ENCODE results near the gene TRPC4AP.

Gene TRPC4AP

GRCh38 chr20:35039146-35039545 lies 53.5 kb downstream of the TRPC4AP start:
- Histone ChIP-seq H3K9ac (ENCODE audit: low read depth in 1 of 2, low read length in 2 of 2) (no peak overlapping the region), H3K4me1 (ENCODE audit: control insufficient read depth in 1 of 2, insufficient read depth in 2 of 2, low read length in 2 of 2) (peaks cover 6 to 17% of the 10 kb centered on the region in 2 donors), H3K27ac (ENCODE audit: low read depth, low read length) (no peak overlapping the region), H3K9me3 (ENCODE audit: control insufficient read depth in 1 of 2, low read length in 2 of 2) (no peaks in the 10 kb centered on the region), H3K36me3 (ENCODE audit: control insufficient read depth in 1 of 2, insufficient read depth in 2 of 2, low read length in 2 of 2) (peaks cover 18 to 30% of the 10 kb centered on the region in 2 donors), H3K27me3 (ENCODE audit: control insufficient read depth in 1 of 2, insufficient read depth in 2 of 2, low read length in 2 of 2) (no peaks in the 10 kb centered on the region), H3K4me3 (ENCODE audit: low read depth in 1 of 2, low read length in 2 of 2) (no peak overlapping the region)

GRCh38 chr20:35034145-35034544 lies 58.5 kb downstream of the TRPC4AP start:
- Histone ChIP-seq H3K4me3 (ENCODE audit: low read depth in 1 of 2, low read length in 2 of 2) (no peak overlapping the region), H3K9ac (ENCODE audit: low read depth in 1 of 2, low read length in 2 of 2) (no peak overlapping the region), H3K4me1 (ENCODE audit: control insufficient read depth in 1 of 2, insufficient read depth in 2 of 2, low read length in 2 of 2) (peaks cover 0 to 1% of the 10 kb centered on the region in 2 donors), H3K36me3 (ENCODE audit: control insufficient read depth in 1 of 2, insufficient read depth in 2 of 2, low read length in 2 of 2) (peaks cover 29 to 42% of the 10 kb centered on the region in 2 donors), H3K27me3 (ENCODE audit: control insufficient read depth in 1 of 2, insufficient read depth in 2 of 2, low read length in 2 of 2) (no peaks in the 10 kb centered on the region), H3K27ac (ENCODE audit: low read depth, low read length) (no peak overlapping the region), H3K9me3 (ENCODE audit: control insufficient read depth in 1 of 2, low read length in 2 of 2) (no peaks in the 10 kb centered on the region)

- Histone ChIP-seq H3K36me3 (ENCODE audit: control insufficient read depth in 1 of 2, insufficient read depth in 2 of 2, low read length in 2 of 2) (peaks cover 28 to 37% of the 10 kb centered on the region in 2 donors), H3K27me3 (ENCODE audit: control insufficient read depth in 1 of 2, insufficient read depth in 2 of 2, low read length in 2 of 2) (no peaks in the 10 kb centered on the region), H3K9me3 (ENCODE audit: control insufficient read depth in 1 of 2, low read length in 2 of 2) (no peaks in the 10 kb centered on the region), H3K4me1 (ENCODE audit: control insufficient read depth in 1 of 2, insufficient read depth in 2 of 2, low read length in 2 of 2) (no peaks in the 10 kb centered on the region), H3K27ac (ENCODE audit: low read depth, low read length) (no peak overlapping the region), H3K9ac (ENCODE audit: low read depth in 1 of 2, low read length in 2 of 2) (no peak overlapping the region), H3K4me3 (ENCODE audit: low read depth in 1 of 2, low read length in 2 of 2) (no peak overlapping the region)
These were observed 62.5 kb downstream of the TRPC4AP start for GRCh38 chr20:35030136-35030535.

GRCh38 chr20:35027301-35027700 lies 65.3 kb downstream of the TRPC4AP start:
- Histone ChIP-seq H3K36me3 (ENCODE audit: control insufficient read depth in 1 of 2, insufficient read depth in 2 of 2, low read length in 2 of 2) (peaks cover 20 to 35% of the 10 kb centered on the region in 2 donors), H3K4me1 (ENCODE audit: control insufficient read depth in 1 of 2, insufficient read depth in 2 of 2, low read length in 2 of 2) (no peaks in the 10 kb centered on the region), H3K9ac (ENCODE audit: low read depth in 1 of 2, low read length in 2 of 2) (no peak overlapping the region)

GRCh38 chr20:35025116-35025515 lies 67.5 kb downstream of the TRPC4AP start:
- no peaks in the 10 kb centered on the region for H3K27me3 ChIP-seq (ENCODE audit: control insufficient read depth in 1 of 2, insufficient read depth in 2 of 2, low read length in 2 of 2)
- H3K36me3 ChIP-seq (ENCODE audit: control insufficient read depth in 1 of 2, insufficient read depth in 2 of 2, low read length in 2 of 2) = peaks cover 23 to 50% of the 10 kb centered on the region in 2 donors

More at GRCh38 chr20:35027301-35027700, 65.3 kb downstream of the TRPC4AP start:
- Histone ChIP-seq H3K27ac (ENCODE audit: low read depth, low read length) (no peak overlapping the region), H3K4me3 (ENCODE audit: low read depth in 1 of 2, low read length in 2 of 2) (no peak overlapping the region), H3K9me3 (ENCODE audit: control insufficient read depth in 1 of 2, low read length in 2 of 2) (no peaks in the 10 kb centered on the region), H3K27me3 (ENCODE audit: control insufficient read depth in 1 of 2, insufficient read depth in 2 of 2, low read length in 2 of 2) (no peaks in the 10 kb centered on the region)

GRCh38 chr20:35023624-35024023 lies 69.0 kb downstream of the TRPC4AP start:
- no peaks in the 10 kb centered on the region for H3K9me3 ChIP-seq (ENCODE audit: control insufficient read depth in 1 of 2, low read length in 2 of 2)
- H3K36me3 ChIP-seq (ENCODE audit: control insufficient read depth in 1 of 2, insufficient read depth in 2 of 2, low read length in 2 of 2) = peaks cover 36 to 57% of the 10 kb centered on the region in 2 donors
- H3K4me3 ChIP-seq (ENCODE audit: low read depth in 1 of 2, low read length in 2 of 2) = no peak overlapping the region
- H3K4me1 ChIP-seq (ENCODE audit: control insufficient read depth in 1 of 2, insufficient read depth in 2 of 2, low read length in 2 of 2) = no peaks in the 10 kb centered on the region
- H3K9ac ChIP-seq (ENCODE audit: low read depth in 1 of 2, low read length in 2 of 2) = no peak overlapping the region
- no peaks in the 10 kb centered on the region for H3K27me3 ChIP-seq (ENCODE audit: control insufficient read depth in 1 of 2, insufficient read depth in 2 of 2, low read length in 2 of 2)
- H3K27ac ChIP-seq (ENCODE audit: low read depth, low read length) = no peak overlapping the region

More at GRCh38 chr20:35025116-35025515, 67.5 kb downstream of the TRPC4AP start:
- H3K27ac ChIP-seq (ENCODE audit: low read depth, low read length) = no peak overlapping the region
- H3K4me1 ChIP-seq (ENCODE audit: control insufficient read depth in 1 of 2, insufficient read depth in 2 of 2, low read length in 2 of 2) = no peaks in the 10 kb centered on the region
- H3K4me3 ChIP-seq (ENCODE audit: low read depth in 1 of 2, low read length in 2 of 2) = no peak overlapping the region
- no peaks in the 10 kb centered on the region for H3K9me3 ChIP-seq (ENCODE audit: control insufficient read depth in 1 of 2, low read length in 2 of 2)
- no peak overlapping the region for H3K9ac ChIP-seq (ENCODE audit: low read depth in 1 of 2, low read length in 2 of 2)

GRCh38 chr20:35021831-35022230 lies 70.8 kb downstream of the TRPC4AP start:
- Histone ChIP-seq H3K4me1 (ENCODE audit: control insufficient read depth in 1 of 2, insufficient read depth in 2 of 2, low read length in 2 of 2) (no peaks in the 10 kb centered on the region), H3K4me3 (ENCODE audit: low read depth in 1 of 2, low read length in 2 of 2) (no peak overlapping the region), H3K27me3 (ENCODE audit: control insufficient read depth in 1 of 2, insufficient read depth in 2 of 2, low read length in 2 of 2) (no peaks in the 10 kb centered on the region), H3K36me3 (ENCODE audit: control insufficient read depth in 1 of 2, insufficient read depth in 2 of 2, low read length in 2 of 2) (peaks cover 46 to 67% of the 10 kb centered on the region in 2 donors), H3K27ac (ENCODE audit: low read depth, low read length) (no peak overlapping the region), H3K9ac (ENCODE audit: low read depth in 1 of 2, low read length in 2 of 2) (no peak overlapping the region), H3K9me3 (ENCODE audit: control insufficient read depth in 1 of 2, low read length in 2 of 2) (no peaks in the 10 kb centered on the region)

GRCh38 chr20:35021063-35021462 lies 71.5 kb downstream of the TRPC4AP start:
- Histone ChIP-seq H3K36me3 (ENCODE audit: control insufficient read depth in 1 of 2, insufficient read depth in 2 of 2, low read length in 2 of 2) (peaks cover 48 to 69% of the 10 kb centered on the region in 2 donors), H3K27ac (ENCODE audit: low read depth, low read length) (no peak overlapping the region), H3K9ac (ENCODE audit: low read depth in 1 of 2, low read length in 2 of 2) (no peak overlapping the region), H3K4me1 (ENCODE audit: control insufficient read depth in 1 of 2, insufficient read depth in 2 of 2, low read length in 2 of 2) (no peaks in the 10 kb centered on the region), H3K9me3 (ENCODE audit: control insufficient read depth in 1 of 2, low read length in 2 of 2) (no peaks in the 10 kb centered on the region), H3K4me3 (ENCODE audit: low read depth in 1 of 2, low read length in 2 of 2) (no peak overlapping the region), H3K27me3 (ENCODE audit: control insufficient read depth in 1 of 2, insufficient read depth in 2 of 2, low read length in 2 of 2) (no peaks in the 10 kb centered on the region)

GRCh38 chr20:35020108-35020928 lies 72.3 kb downstream of the TRPC4AP start:
- H3K27me3 ChIP-seq (ENCODE audit: control insufficient read depth in 1 of 2, insufficient read depth in 2 of 2, low read length in 2 of 2) = no peaks in the 10 kb centered on the region
- H3K4me1 ChIP-seq (ENCODE audit: control insufficient read depth in 1 of 2, insufficient read depth in 2 of 2, low read length in 2 of 2) = no peaks in the 10 kb centered on the region
- H3K27ac ChIP-seq (ENCODE audit: low read depth, low read length) = no peak overlapping the region
- no peak overlapping the region for H3K4me3 ChIP-seq (ENCODE audit: low read depth in 1 of 2, low read length in 2 of 2)
- no peak overlapping the region for H3K9ac ChIP-seq (ENCODE audit: low read depth in 1 of 2, low read length in 2 of 2)
- H3K9me3 ChIP-seq (ENCODE audit: control insufficient read depth in 1 of 2, low read length in 2 of 2) = no peaks in the 10 kb centered on the region
- H3K36me3 ChIP-seq (ENCODE audit: control insufficient read depth in 1 of 2, insufficient read depth in 2 of 2, low read length in 2 of 2) = peaks cover 55 to 73% of the 10 kb centered on the region in 2 donors

GRCh38 chr20:35018590-35019371 lies 73.8 kb downstream of the TRPC4AP start:
- H3K4me1 ChIP-seq (ENCODE audit: control insufficient read depth in 1 of 2, insufficient read depth in 2 of 2, low read length in 2 of 2) = no peaks in the 10 kb centered on the region
- H3K36me3 ChIP-seq (ENCODE audit: control insufficient read depth in 1 of 2, insufficient read depth in 2 of 2, low read length in 2 of 2) = peaks cover 57 to 73% of the 10 kb centered on the region in 2 donors
- H3K27me3 ChIP-seq (ENCODE audit: control insufficient read depth in 1 of 2, insufficient read depth in 2 of 2, low read length in 2 of 2) = no peaks in the 10 kb centered on the region
- no peaks in the 10 kb centered on the region for H3K9me3 ChIP-seq (ENCODE audit: control insufficient read depth in 1 of 2, low read length in 2 of 2)
- H3K4me3 ChIP-seq (ENCODE audit: low read depth in 1 of 2, low read length in 2 of 2) = no peak overlapping the region
- H3K27ac ChIP-seq (ENCODE audit: low read depth, low read length) = no peak overlapping the region
- H3K9ac ChIP-seq (ENCODE audit: low read depth in 1 of 2, low read length in 2 of 2) = no peak overlapping the region
